HG03108 (cell line): Measurements from ENCODE around the gene CD7.

ENCODE experiments used
- ATAC-seq: cut with Tn5 transposase; IDR thresholded peaks from one replicate; pipeline ENCODE4 v1.9.1; 2021; ENCODE audit warnings: moderate library complexity; ENCODE audit not compliant: unreplicated experiment

The CD7 gene

GRCh38 chr17:82316651-82317393 lies 586 bp downstream of the CD7 start:
- no peak for ATAC-seq

DNA sequence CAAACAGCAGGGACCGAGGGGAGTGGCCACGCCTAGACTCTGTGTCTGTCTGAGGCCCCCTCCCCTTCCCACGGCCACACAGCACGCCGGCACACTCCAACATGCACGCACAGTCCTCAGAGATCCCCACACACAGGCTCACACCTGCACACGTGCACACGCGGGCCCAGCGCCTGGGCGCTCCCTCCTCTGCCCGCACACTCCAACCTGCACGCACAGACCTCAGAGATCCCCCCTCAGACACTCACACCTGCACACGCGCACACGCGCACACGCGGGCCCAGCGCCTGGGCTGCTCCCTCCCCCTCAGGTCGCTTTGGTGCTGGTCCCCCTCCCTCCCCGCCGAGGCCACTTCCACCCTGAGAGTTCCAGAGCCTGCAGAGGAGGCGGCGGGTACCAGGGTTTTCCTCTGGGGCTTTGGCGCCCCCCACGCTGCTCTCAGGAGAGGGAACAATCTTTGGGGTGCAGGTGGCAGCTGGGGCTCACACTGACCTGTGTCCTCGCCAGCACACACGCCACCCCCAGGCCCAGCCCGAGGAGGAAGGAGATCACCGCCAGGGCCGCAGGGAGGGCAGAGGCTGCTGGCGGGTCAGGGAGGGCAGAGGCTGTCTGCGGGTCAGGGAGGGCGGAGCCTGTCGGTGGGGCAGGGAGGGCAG lies 1.6 kb downstream of the CD7 start:
- ATAC-seq = no peak

DNA sequence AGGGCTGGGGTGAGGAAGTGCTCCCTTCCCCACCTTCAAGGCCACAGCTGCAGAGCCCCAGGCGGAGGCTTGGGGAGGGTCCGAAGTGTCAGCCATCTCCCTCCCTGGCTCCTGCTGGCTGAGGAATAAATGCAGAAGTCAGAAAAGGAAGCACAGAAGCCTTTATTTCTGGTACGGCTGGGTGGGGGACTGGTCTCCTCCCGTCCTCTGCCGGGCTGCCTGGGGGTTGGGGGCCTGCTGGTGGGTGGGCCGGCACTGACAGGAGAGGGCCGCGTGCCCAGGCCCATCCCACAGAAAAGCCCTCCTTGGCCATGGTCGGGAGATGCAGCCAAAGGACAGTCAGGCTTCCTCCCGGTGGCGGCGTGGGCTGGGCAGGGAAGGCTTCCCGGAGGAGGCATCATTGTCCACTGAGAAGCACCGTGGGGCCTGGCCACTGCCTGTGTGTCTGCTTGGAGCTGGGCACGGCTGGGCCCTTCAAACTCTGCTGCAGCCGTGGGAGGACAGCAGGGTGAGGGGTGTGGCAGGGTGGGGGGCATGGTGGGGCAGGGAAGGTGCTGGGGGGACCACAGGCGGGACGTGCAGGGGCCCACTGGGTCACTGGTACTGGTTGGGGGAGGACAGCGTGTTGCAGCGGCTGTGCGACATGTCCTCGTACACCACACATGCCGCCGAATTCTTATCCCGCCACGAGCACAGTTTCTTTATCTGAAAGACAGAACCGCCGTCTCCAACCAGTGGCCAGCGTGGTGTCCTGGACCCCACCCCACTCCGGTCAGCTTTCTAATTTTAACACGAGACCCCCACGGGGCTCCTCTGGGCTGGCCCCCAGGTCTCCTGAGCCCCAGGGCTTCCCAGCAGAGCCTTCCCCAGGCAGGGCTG lies 2.4 kb downstream of the CD7 start:
- no peak for ATAC-seq

GRCh38 chr17:82314012-82314726 lies 3.2 kb downstream of the CD7 start:
- ATAC-seq = no peak

DNA sequence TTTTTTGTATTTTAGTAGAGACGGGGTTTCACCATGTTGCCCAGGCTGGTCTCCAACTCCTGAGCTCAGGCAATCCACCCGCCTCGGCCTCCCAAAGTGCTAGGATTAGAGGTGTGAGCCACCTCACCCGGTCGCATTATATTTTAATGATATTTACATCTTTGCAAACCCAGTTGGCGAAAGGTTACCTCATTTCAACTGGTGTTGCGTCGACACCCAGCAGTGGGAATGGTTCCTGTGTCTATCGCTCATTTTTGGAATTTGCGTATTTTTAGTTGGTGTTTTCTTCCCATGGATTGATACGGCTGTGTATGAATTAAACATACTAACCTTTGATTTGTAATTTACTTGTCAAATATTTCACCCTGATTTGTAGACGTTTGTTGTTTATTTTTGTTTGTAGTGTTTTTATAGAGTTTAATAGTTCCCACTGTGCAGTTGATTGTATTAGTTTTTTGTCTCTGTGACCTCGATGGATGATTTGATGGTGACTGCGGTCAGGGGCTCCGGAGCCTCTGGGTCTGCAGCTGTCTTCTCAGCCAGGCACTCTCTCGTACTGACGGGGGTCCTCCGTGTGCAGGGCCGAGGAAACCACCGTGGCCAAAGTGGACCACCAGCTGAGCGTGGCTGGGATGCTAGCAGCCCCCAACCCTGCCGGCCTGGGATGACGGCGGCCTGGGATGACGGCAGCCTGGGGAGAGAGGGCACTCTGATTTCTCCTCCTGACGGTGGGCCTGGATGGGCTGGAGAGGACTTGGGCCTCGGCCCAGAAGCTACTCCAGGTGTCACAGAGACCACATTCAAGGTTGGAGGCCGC lies 4.0 kb downstream of the CD7 start:
- ATAC-seq = no peak

DNA sequence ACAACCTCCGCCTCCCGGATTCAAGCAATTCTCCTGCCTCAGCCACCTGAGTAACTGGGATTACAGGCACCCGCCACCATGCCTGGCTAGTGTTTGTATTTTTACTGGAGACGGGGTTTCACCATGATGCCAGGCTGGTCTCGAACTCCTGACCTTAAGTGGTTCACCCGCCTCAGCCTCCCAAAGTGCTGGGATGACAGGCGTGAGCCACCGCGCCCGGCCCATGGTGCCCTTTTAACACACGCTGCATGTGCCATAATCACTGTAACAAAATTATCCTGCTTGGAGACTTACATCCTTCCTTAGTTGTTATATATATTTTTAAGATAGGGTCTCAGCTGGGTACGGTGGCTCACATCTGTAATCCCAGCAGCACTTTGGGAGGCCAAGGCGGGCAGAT lies 5.4 kb downstream of the CD7 start:
- no peak for ATAC-seq

DNA sequence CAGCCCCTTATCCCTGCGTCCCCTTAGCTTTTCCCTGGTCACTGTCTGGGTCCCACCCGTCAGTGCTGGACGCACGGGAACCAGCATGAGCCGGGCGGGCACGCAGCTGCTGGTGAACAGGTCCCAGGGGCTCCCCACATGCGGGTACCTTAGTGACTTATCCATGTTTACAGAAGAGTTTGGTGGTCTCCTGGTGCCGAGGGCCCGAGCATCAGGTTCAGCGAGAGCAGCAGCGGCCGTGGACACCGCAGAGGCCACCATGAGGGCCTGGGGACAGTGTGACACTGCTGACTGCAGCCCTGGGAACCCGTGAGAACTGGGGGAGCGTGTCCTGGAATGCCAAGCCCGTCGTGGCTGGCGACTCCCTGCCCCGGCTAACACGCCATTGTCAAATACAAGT lies 6.5 kb downstream of the CD7 start:
- no peak for ATAC-seq

DNA sequence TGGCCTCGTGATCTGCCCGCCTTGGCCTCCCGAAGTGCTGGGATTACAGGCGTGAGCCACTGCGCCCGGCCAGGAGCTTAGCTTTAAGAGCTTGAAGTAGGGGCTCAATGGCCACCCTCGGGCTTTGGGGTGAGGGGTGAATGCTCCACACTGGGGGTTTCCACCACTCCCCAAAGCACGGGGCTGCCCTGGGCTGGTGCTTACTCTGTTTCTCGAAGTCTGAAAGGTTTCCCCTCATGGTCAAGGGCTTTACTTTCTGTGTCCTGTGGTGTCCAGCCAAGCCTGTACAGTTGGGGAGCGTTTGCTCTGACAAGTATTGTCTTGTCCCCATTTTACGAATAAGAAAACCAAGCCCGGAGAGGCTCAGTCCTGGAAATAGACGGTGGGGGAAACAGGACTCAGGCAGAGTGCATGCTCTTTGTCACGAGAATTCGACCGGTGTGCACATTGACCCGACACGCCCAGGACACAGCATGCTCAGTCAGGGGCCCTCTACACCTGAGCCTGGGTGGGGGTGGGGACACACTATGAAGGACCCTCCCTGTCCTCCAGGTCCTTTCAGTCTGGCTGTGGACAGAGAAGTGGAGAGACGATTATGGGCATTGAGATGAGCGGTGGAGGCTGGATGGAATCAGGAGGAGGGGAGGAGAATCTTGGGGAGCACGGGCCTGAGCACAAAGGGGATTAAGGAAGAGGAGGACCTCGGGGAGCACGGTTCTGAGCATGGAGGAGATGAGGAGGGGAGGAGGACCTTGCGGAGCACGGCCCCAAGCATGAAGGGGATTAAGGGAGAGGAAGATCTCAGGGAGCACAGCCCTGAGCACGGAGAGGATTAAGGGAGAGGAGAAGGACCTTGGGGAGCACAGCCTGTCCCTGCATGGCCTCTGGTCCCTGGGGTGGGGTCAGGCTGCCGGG lies 7.5 kb downstream of the CD7 start:
- ATAC-seq = no peak

- no peak for ATAC-seq
Measured at GRCh38 chr17:82305727-82306300, 11.6 kb downstream of the CD7 start.

- ATAC-seq = no peak
Measured at GRCh38 chr17:82304826-82305726, 12.3 kb downstream of the CD7 start.

DNA sequence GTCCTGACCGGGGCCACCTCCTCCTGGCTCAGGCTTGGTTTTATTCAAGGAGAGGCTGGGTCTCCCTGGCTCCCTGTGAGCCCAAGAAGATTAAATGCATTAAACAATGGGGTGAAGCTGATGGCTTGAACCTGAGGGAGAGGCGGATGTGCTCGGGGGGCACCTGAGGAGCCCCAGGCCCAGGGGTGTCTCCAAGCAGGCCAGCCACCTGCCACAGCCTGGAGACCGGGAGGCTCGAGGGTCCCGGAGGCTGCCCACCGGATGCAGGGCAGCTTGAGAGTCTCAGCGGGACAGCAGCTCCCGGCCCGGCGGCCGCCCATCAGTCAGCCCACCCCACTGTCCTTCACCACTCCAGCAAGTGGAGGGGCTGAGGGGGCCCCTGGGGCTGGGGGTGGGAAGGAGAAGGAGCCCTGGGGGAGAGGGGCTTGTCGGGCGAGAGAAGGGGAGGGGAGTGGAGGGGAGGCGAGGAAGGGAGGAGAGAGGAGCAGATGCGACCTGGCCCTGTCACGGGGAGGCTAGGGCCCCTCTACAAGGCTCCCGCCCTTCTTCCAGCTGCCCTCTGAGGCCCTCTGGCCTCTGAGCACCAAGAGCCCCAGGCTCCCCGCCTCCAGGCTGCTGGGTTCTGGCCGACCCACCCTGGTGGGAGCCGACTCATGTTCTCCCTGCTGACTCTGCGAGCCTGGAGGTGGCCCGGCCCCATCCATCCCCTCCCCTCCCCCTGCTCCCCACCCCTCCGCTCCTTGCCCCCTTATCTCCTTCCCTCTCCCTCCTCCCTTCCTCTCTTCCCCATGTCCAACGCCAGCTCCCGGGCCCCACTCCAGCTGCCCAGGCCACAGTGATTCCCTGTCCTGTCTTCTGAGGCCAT lies 13.2 kb downstream of the CD7 start:
- no peak for ATAC-seq

- no peak for ATAC-seq
Measured at GRCh38 chr17:82302991-82303943, 14.1 kb downstream of the CD7 start.

DNA sequence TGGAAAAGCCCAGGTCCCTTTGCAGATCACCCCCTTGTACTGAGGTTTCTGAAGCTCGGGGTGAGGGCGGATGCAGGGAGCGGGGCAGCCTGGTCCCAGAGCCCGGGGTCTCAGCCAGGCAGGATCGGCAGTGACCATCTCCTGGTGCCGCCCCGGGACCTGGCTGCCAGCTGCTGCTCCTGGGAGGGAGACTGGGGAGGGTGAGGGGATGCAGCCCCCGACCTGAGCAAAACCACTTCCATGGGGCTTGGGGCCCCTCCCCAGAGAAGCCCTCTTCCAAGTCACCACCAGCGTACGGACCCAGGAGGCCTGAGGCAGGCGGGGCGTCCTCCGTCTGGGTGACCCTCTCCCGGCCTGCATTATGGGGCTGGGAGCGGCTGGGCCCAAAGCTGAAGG lies 14.8 kb downstream of the CD7 start:
- ATAC-seq = no peak

DNA sequence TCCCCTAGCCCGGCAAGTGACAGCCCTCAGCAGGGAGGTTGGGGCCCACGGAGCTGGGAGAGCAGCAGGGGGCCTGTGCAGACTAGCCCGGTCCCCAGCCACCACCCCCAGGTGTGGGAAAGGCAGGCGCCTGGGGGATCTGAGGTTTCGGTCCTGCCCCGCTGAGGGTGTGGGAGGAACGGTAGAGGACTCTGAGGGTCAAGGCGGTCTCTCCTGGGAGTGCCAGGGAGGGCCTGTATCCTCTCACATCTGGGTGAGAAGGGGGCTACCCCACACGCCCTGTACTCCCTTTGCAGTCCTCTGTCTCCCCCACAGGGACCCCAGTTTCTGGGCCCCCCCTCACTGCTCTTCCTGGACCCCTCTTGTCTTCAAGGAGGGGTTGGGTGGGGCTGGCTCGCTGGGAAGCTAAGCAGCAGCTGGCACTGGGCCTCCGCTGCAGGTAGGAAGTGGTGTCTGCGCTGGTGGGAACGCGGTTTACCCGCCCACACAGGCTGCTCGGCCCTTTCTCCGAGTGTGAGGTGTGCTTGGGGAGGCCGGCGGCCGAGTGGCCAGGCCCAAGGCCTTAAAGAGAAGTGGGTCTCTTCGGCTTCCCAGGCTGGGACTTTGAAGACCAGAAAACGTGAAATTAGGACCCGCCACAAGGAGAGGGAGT lies 15.4 kb downstream of the CD7 start:
- no peak for ATAC-seq

GRCh38 chr17:82301300-82301915 lies 16.0 kb downstream of the CD7 start:
- ATAC-seq = no peak
